Neuronal stem cell (in vitro differentiated cells): ENCODE measurements around the gene MFSD6.

Experiments
- DNase-seq: peaks from one replicate; pipeline ENCODE4 v3.0.0-alpha.2; 2013; ENCODE audit warnings: low spot score
- H2AFZ ChIP-seq: one replicate; pipeline ENCODE4 v1.6.1; 2013; ENCODE audit warnings: mild to moderate bottlenecking, low read length, inconsistent platforms
- H2AK5ac ChIP-seq: 2 replicates; pipeline ENCODE4 v1.6.1; 2013; ENCODE audit warnings: low read depth, mild to moderate bottlenecking, inconsistent platforms, low read length, moderate library complexity, mixed read lengths
- H2BK120ac ChIP-seq: 2 replicates; pipeline ENCODE4 v1.6.1; 2013; ENCODE audit warnings: low read depth, mild to moderate bottlenecking, inconsistent platforms, low read length, moderate library complexity, mixed read lengths
- H2BK12ac ChIP-seq: one replicate; pipeline ENCODE4 v1.6.1; 2013; ENCODE audit warnings: low read length, inconsistent platforms
- H2BK15ac ChIP-seq: 2 replicates; pipeline ENCODE4 v1.6.1; 2013; ENCODE audit warnings: mild to moderate bottlenecking, low read length, inconsistent platforms, mixed read lengths
- H2BK5ac ChIP-seq: one replicate; pipeline ENCODE4 v1.6.1; 2013; ENCODE audit warnings: inconsistent platforms, mild to moderate bottlenecking, low read length, moderate library complexity
- H3K14ac ChIP-seq: one replicate; pipeline ENCODE4 v1.6.1; 2013; ENCODE audit warnings: low read length, inconsistent platforms
- H3K18ac ChIP-seq: 2 replicates; pipeline ENCODE4 v1.6.1; 2013; ENCODE audit warnings: low read length, inconsistent platforms
- H3K23ac ChIP-seq: 2 replicates; pipeline ENCODE4 v1.6.1; 2013; ENCODE audit warnings: low read depth, mild to moderate bottlenecking, mixed read lengths, low read length, inconsistent platforms; ENCODE audit not compliant: poor library complexity
- H3K27ac ChIP-seq: replicated peaks from 3 replicates; pipeline ENCODE4 v1.5.1; 2013; ENCODE audit warnings: low read length, inconsistent platforms
- H3K27me3 ChIP-seq, 3 experiments: 2 replicates each; pipeline ENCODE4 v1.6.1; 2013; ENCODE audit warnings: low read length in 3 of 3, mild to moderate bottlenecking in 2 of 3, inconsistent platforms in 1 of 3, low read depth in 1 of 3, mixed read lengths in 1 of 3, moderate library complexity in 1 of 3; ENCODE audit not compliant: control insufficient read depth in 3 of 3, insufficient read depth in 3 of 3
- H3K36me3 ChIP-seq, 2 donors: replicated peaks in 1 of 2; 2 replicates each; pipeline ENCODE4 v1.6.1; 2013; ENCODE audit warnings: low read length in 2 of 2; ENCODE audit not compliant: control insufficient read depth in 2 of 2, insufficient read depth in 2 of 2
- H3K4ac ChIP-seq: 2 replicates; pipeline ENCODE4 v1.6.1; 2013; ENCODE audit warnings: inconsistent platforms, mild to moderate bottlenecking, low read length, moderate library complexity
- H3K4me1 ChIP-seq, 2 donors: 1 replicate in 1 of 2; 2 replicates in 1 of 2; pipeline ENCODE4 v1.6.1; 2013; ENCODE audit warnings: low read length in 2 of 2, low read depth in 1 of 2; ENCODE audit not compliant: control insufficient read depth in 2 of 2, insufficient read depth in 1 of 2
- H3K4me2 ChIP-seq: one replicate; pipeline ENCODE4 v1.6.1; 2013; ENCODE audit warnings: mild to moderate bottlenecking, low read length, inconsistent platforms; ENCODE audit not compliant: insufficient read depth, poor library complexity, severe bottlenecking
- H3K4me3 ChIP-seq, 2 donors: 2 replicates each; pipeline ENCODE4 v1.5.1; 2013; ENCODE audit warnings: low read length in 2 of 2, mild to moderate bottlenecking in 2 of 2, inconsistent platforms in 1 of 2, moderate library complexity in 1 of 2
- H3K79me1 ChIP-seq: one replicate; pipeline ENCODE4 v1.6.1; 2013; ENCODE audit warnings: low read depth, mild to moderate bottlenecking, inconsistent platforms, low read length, moderate library complexity
- H3K9ac ChIP-seq: one replicate; pipeline ENCODE4 v1.6.1; 2013; ENCODE audit warnings: mild to moderate bottlenecking, low read depth, low read length, inconsistent platforms; ENCODE audit not compliant: poor library complexity
- H3K9me3 ChIP-seq, 2 donors: replicated peaks in 1 of 2; 2 replicates each; pipeline versions ENCODE3 to v1.6.1; 2013; ENCODE audit warnings: low read length in 2 of 2, mild to moderate bottlenecking in 2 of 2, inconsistent platforms in 1 of 2, low read depth in 1 of 2, mixed read lengths in 1 of 2, moderate library complexity in 1 of 2; ENCODE audit not compliant: control insufficient read depth in 2 of 2, insufficient read depth in 1 of 2
- H4K8ac ChIP-seq: one replicate; pipeline ENCODE4 v1.6.1; 2013; ENCODE audit warnings: low read depth, mild to moderate bottlenecking, inconsistent platforms, low read length, moderate library complexity
- H4K91ac ChIP-seq: one replicate; pipeline ENCODE4 v1.6.1; 2013; ENCODE audit warnings: low read length, low read depth, mild to moderate bottlenecking, inconsistent platforms; ENCODE audit not compliant: poor library complexity
- WGBS, 2 donors: extraction: QIAGEN DNeasy Blood & Tissue Kit; methylation state at CpG; one replicate each; pipeline ENCODE4 v1.1.7; 2013; ENCODE audit warnings: missing lambda C conversion rate in 2 of 2, mixed read lengths in 1 of 2; ENCODE audit not compliant: insufficient read length in 2 of 2, insufficient replicate concordance in 1 of 2; ENCODE audit errors: extremely low coverage in 2 of 2; 5-methylcytosine and 5-hydroxymethylcytosine counted together

Gene MFSD6

DNA sequence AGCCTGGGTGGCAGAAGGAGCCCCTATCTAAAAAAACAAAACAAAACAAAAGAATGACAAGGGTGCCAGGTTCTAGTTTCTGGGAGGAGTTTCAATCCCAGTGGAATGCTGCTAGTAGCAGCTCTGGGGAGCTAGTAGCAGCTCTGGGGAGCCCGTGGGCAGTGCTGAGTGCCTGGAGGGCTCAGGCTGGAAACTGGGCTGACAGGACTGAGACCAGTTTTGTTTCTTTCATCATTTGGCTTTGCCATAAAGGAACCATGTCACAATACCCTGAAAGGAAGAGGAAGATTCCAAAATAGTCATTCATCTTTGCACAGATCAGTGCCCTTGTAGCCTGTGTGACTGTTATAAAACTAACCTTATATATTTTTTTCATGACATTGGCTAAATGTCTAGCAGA lies 10.6 kb downstream of the MFSD6 start:
- Histone ChIP-seq H2AK5ac (no peak overlapping the region), H3K23ac (no peak overlapping the region), H4K91ac (no peak overlapping the region), H3K79me1 (no peaks in the 10 kb centered on the region), H3K36me3 (no peaks in the 10 kb centered on the region), H3K14ac (no peak overlapping the region), H3K4me1 (no peaks in the 10 kb centered on the region), H2AFZ (no peak overlapping the region), H3K9me3 (no peaks in the 10 kb centered on the region), H2BK5ac (no peak overlapping the region), H2BK15ac (no peak overlapping the region), H3K27ac (no peak overlapping the region), H3K4me2 (no peak overlapping the region), H2BK12ac (no peak overlapping the region), H3K4ac (no peak overlapping the region), H4K8ac (no peak overlapping the region), H3K9ac (no peak overlapping the region), H3K4me3 (no peak overlapping the region), H3K18ac (no peak overlapping the region), H3K27me3 (peaks cover 0 to 1% (median 0%) of the 10 kb centered on the region in 3 experiments), H2BK120ac (no peak overlapping the region)
- no CpG with 5 or more reads among the region's 1 CpG for WGBS, 2 donors
- DNase-seq: no peak

GRCh38 chr2:190420801-190421200 lies 12.6 kb downstream of the MFSD6 start:
- no peak overlapping the region for H3K14ac ChIP-seq
- H2AK5ac ChIP-seq: no peak overlapping the region
- no peak overlapping the region for H3K4me3 ChIP-seq
- H3K79me1 ChIP-seq: no peaks in the 10 kb centered on the region
- WGBS, 2 donors: no CpG with 5 or more reads among the region's 1 CpG
- H3K27me3 ChIP-seq: no peaks in the 10 kb centered on the region
- H3K9ac ChIP-seq: no peak overlapping the region
- no peak overlapping the region for H3K18ac ChIP-seq
- no peak overlapping the region for H3K23ac ChIP-seq
- no peak overlapping the region for H4K91ac ChIP-seq
- no peak overlapping the region for H2BK5ac ChIP-seq
- no peak overlapping the region for H4K8ac ChIP-seq
- H3K36me3 ChIP-seq: no peaks in the 10 kb centered on the region
- H2AFZ ChIP-seq: no peak overlapping the region
- H3K9me3 ChIP-seq: no peaks in the 10 kb centered on the region
- H3K27ac ChIP-seq: no peak overlapping the region
- H2BK15ac ChIP-seq: no peak overlapping the region
- no peak overlapping the region for H3K4ac ChIP-seq
- H3K4me2 ChIP-seq: no peak overlapping the region
- H3K4me1 ChIP-seq: no peaks in the 10 kb centered on the region
- DNase-seq: no peak
- H2BK120ac ChIP-seq: no peak overlapping the region
- no peak overlapping the region for H2BK12ac ChIP-seq

DNA sequence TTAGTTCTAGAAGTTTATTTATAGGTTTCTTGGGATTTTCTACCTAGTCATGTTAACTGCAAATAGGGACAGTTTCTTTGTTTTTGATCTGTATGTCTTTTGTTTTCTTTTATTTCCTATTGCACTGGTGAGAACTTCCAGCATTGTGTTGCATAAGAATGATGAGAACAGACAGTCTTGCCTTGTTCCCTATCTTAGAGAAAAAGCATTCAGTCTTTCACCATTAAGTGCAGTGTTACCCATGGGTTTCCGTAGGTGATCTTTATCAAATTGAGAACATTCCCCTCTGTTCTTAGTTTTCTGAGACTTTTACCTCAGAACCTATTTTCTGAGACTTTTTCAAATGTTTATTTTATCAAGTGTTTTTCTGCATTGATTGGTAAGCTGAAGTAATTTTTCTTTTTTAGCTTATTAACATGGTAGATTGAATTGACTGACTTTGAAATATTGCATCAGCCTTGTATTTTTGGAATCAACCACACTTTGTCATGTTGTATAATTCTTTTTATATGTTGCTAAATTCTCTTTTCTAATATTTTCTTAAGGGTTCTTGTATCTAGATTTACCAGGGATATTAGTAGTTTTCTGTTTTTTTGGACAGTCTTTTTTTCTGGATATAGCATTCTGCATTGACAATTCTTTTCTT lies 17.2 kb downstream of the MFSD6 start:
- Histone ChIP-seq H2AFZ (no peak overlapping the region), H3K18ac (no peak overlapping the region), H4K91ac (no peak overlapping the region), H3K4me2 (no peak overlapping the region), H2BK12ac (no peak overlapping the region), H2BK5ac (no peak overlapping the region), H3K4me1 (no peaks in the 10 kb centered on the region), H3K79me1 (no peaks in the 10 kb centered on the region), H2BK120ac (no peak overlapping the region), H3K27ac (no peak overlapping the region), H4K8ac (no peak overlapping the region), H3K36me3 (no peaks in the 10 kb centered on the region), H3K27me3 (no peaks in the 10 kb centered on the region), H3K23ac (no peak overlapping the region), H2BK15ac (no peak overlapping the region), H3K4ac (no peak overlapping the region), H2AK5ac (no peak overlapping the region), H3K4me3 (no peak overlapping the region), H3K9ac (no peak overlapping the region), H3K14ac (no peak overlapping the region), H3K9me3 (peaks cover 0 to 1% of the 10 kb centered on the region in 2 donors)
- no peak for DNase-seq
- no CpG with 5 or more reads among the region's 1 CpG for WGBS, 2 donors

GRCh38 chr2:190425883-190426658 lies 17.9 kb downstream of the MFSD6 start:
- no peak overlapping the region for H3K4ac ChIP-seq
- H2BK12ac ChIP-seq: no peak overlapping the region
- H3K27ac ChIP-seq: no peak overlapping the region
- no peaks in the 10 kb centered on the region for H3K36me3 ChIP-seq
- no peak overlapping the region for H2AK5ac ChIP-seq
- H3K14ac ChIP-seq: no peak overlapping the region
- H2BK120ac ChIP-seq: no peak overlapping the region
- H3K18ac ChIP-seq: no peak overlapping the region
- no peaks in the 10 kb centered on the region for H3K4me1 ChIP-seq
- no peaks in the 10 kb centered on the region for H3K79me1 ChIP-seq
- H3K4me3 ChIP-seq: no peak overlapping the region
- no peak for DNase-seq
- peaks cover 0 to 1% of the 10 kb centered on the region in 2 donors for H3K9me3 ChIP-seq
- no peak overlapping the region for H2AFZ ChIP-seq
- H4K8ac ChIP-seq: no peak overlapping the region
- H2BK15ac ChIP-seq: no peak overlapping the region
- H3K27me3 ChIP-seq: no peaks in the 10 kb centered on the region
- no peak overlapping the region for H2BK5ac ChIP-seq
- no peak overlapping the region for H3K23ac ChIP-seq
- no peak overlapping the region for H3K9ac ChIP-seq
- H4K91ac ChIP-seq: no peak overlapping the region
- no peak overlapping the region for H3K4me2 ChIP-seq
